DND-41 (cell line): Measurements from ENCODE around the gene CTBP2.

Experiments used
- ATAC-seq: fragments of 200-7000 bp; cut with Tn5 transposase; 3 replicates; pipeline ENCODE4 v1.9.1; 2021; ENCODE audit warnings: low read depth; ENCODE audit not compliant: insufficient read depth
- DNase-seq: peaks from one replicate; pipeline ENCODE4 v3.0.0-alpha.2; 2020
- H2AFZ ChIP-seq: 2 replicates; pipeline ENCODE4 v1.6.0; 2012; ENCODE audit warnings: low read depth, low read length
- H3K27ac ChIP-seq: 2 replicates; pipeline ENCODE4 v1.5.1; 2012; ENCODE audit warnings: low read length, inconsistent platforms
- H3K27me3 ChIP-seq: fragments of 200-600 bp; sonication (generic); 2 replicates; pipeline ENCODE4 v1.6.0; 2012; ENCODE audit warnings: low read length, mild to moderate bottlenecking, inconsistent platforms; ENCODE audit not compliant: insufficient read depth, poor library complexity
- H3K36me3 ChIP-seq: 2 replicates; pipeline ENCODE4 v1.5.1; 2012; ENCODE audit warnings: low read length, inconsistent platforms; ENCODE audit not compliant: insufficient read depth
- H3K4me1 ChIP-seq: 2 replicates; pipeline ENCODE4 v1.5.1; 2012; ENCODE audit warnings: mild to moderate bottlenecking, low read length; ENCODE audit not compliant: insufficient read depth
- H3K4me2 ChIP-seq: 2 replicates; pipeline ENCODE4 v1.6.0; 2012; ENCODE audit warnings: mild to moderate bottlenecking, moderate library complexity, low read length, inconsistent platforms; ENCODE audit not compliant: insufficient read depth
- H3K4me3 ChIP-seq, 2 experiments: fragments of 200-600 bp in 1 of 2; shearing (Covaris generic) in 1 of 2; 2 replicates each; pipeline ENCODE4 v1.5.1; 2012 to 2016; ENCODE audit warnings: inconsistent platforms in 2 of 2, low read length in 2 of 2, mild to moderate bottlenecking in 2 of 2, low read depth in 1 of 2, moderate library complexity in 1 of 2
- H3K79me2 ChIP-seq: 2 replicates; pipeline ENCODE4 v1.6.0; 2012; ENCODE audit warnings: low read length, inconsistent platforms; ENCODE audit not compliant: insufficient read depth
- H3K9ac ChIP-seq: 2 replicates; pipeline ENCODE4 v1.6.0; 2012; ENCODE audit warnings: low read depth, mild to moderate bottlenecking, inconsistent platforms, low read length, moderate library complexity
- H3K9me3 ChIP-seq: 2 replicates; pipeline ENCODE4 v1.5.1; 2012; ENCODE audit warnings: low read length, moderate library complexity, mild to moderate bottlenecking, inconsistent platforms; ENCODE audit not compliant: insufficient read depth, severe bottlenecking
- H4K20me1 ChIP-seq: 2 replicates; pipeline ENCODE4 v1.6.0; 2012; ENCODE audit warnings: low read length; ENCODE audit not compliant: insufficient read depth
- EZH2 ChIP-seq: IDR thresholded peaks from 3 replicates; pipeline ENCODE4 v1.6.1; 2012; ENCODE audit warnings: borderline replicate concordance, low read depth, mild to moderate bottlenecking, moderate library complexity, low read length, inconsistent platforms; ENCODE audit not compliant: severe bottlenecking
- TF ChIP-seq, protein P1 (sequence below): IDR thresholded peaks from 2 replicates; pipeline ENCODE4 v1.5.1; 2012; ENCODE audit warnings: borderline replicate concordance, low read length, moderate library complexity, mild to moderate bottlenecking; ENCODE audit not compliant: poor library complexity, severe bottlenecking; ENCODE audit errors: extremely low read depth

CTBP2 gene

DNA sequence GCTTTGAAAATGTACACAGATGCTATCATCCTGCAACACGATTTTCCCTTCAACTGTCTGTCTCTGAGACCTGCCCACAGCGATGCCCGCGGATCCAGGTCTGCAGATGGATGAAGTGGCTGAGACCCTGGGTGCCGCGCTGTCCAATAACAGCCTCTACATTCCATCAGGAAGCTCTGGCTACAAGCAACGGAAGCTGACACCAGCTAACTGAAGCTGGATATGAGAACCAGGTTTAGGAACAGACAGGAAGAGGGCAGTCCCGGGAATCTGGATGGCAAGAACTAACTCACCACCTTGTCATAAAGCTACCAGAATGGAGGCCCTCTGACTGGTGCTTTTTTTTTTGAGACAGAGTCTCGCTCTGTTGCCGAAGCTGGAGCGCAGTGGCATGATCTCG lies 32.3 kb upstream of the CTBP2 start:
- Histone ChIP-seq H3K27ac (no peak overlapping the region), H4K20me1 (no peaks in the 10 kb centered on the region), H3K79me2 (no peaks in the 10 kb centered on the region), H3K4me1 (no peaks in the 10 kb centered on the region), H2AFZ (no peak overlapping the region), H3K36me3 (no peaks in the 10 kb centered on the region), H3K27me3 (no peaks in the 10 kb centered on the region), H3K9ac (no peak overlapping the region), H3K9me3 (no peaks in the 10 kb centered on the region), H3K4me2 (no peak overlapping the region), H3K4me3 (no peak overlapping the region)
- DNase-seq (no peak), ATAC-seq (no peak)
- TF ChIP-seq, protein P1, sequence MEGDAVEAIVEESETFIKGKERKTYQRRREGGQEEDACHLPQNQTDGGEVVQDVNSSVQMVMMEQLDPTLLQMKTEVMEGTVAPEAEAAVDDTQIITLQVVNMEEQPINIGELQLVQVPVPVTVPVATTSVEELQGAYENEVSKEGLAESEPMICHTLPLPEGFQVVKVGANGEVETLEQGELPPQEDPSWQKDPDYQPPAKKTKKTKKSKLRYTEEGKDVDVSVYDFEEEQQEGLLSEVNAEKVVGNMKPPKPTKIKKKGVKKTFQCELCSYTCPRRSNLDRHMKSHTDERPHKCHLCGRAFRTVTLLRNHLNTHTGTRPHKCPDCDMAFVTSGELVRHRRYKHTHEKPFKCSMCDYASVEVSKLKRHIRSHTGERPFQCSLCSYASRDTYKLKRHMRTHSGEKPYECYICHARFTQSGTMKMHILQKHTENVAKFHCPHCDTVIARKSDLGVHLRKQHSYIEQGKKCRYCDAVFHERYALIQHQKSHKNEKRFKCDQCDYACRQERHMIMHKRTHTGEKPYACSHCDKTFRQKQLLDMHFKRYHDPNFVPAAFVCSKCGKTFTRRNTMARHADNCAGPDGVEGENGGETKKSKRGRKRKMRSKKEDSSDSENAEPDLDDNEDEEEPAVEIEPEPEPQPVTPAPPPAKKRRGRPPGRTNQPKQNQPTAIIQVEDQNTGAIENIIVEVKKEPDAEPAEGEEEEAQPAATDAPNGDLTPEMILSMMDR: no peak
- TF ChIP-seq EZH2: no peak

GRCh38 chr10:125192005-125192404 lies 31.6 kb upstream of the CTBP2 start:
- DNase-seq (no peak), ATAC-seq (no peak)
- Histone ChIP-seq H3K4me3 (no peak overlapping the region), H3K9me3 (no peaks in the 10 kb centered on the region), H3K79me2 (no peaks in the 10 kb centered on the region), H3K4me2 (no peak overlapping the region), H3K4me1 (no peaks in the 10 kb centered on the region), H3K36me3 (no peaks in the 10 kb centered on the region), H2AFZ (no peak overlapping the region), H3K9ac (no peak overlapping the region), H4K20me1 (no peaks in the 10 kb centered on the region), H3K27me3 (peaks cover 4% of the 10 kb centered on the region), H3K27ac (no peak overlapping the region)
- TF ChIP-seq EZH2: no peak
- TF ChIP-seq, protein P1: no peak

GRCh38 chr10:125190946-125191345 lies 30.6 kb upstream of the CTBP2 start:
- H3K79me2 ChIP-seq: no peaks in the 10 kb centered on the region
- no peak for TF ChIP-seq EZH2
- TF ChIP-seq, protein P1: no peak
- H4K20me1 ChIP-seq: no peaks in the 10 kb centered on the region
- H2AFZ ChIP-seq: no peak overlapping the region
- ATAC-seq: no peak
- H3K36me3 ChIP-seq: no peaks in the 10 kb centered on the region
- H3K9ac ChIP-seq: no peak overlapping the region
- H3K4me2 ChIP-seq: no peak overlapping the region
- DNase-seq: no peak
- no peak overlapping the region for H3K27ac ChIP-seq
- no peaks in the 10 kb centered on the region for H3K9me3 ChIP-seq
- H3K27me3 ChIP-seq: peaks cover 6% of the 10 kb centered on the region
- H3K4me1 ChIP-seq: no peaks in the 10 kb centered on the region
- H3K4me3 ChIP-seq: no peak overlapping the region

DNA sequence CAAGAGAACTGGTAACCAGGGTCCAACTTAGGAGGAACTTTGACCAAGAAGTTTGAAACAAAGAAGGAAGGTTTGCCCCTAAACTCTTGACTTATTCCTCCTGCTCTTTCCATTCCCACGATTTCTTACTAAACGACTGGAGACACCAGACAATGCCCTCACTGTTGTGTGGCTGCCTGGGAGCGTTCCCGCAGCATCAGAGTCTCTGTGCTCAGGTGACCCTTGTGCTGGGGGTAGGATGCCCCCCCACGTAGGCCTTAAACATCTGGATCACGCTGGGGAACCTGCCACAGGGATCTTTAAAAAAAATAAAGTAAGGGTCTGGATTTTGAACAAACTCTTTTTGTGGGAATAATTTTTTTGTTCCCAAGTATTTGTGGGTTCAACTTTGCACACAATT lies 30.1 kb upstream of the CTBP2 start:
- Histone ChIP-seq H3K4me1 (no peaks in the 10 kb centered on the region), H3K4me2 (no peak overlapping the region), H4K20me1 (no peaks in the 10 kb centered on the region), H2AFZ (no peak overlapping the region), H3K36me3 (no peaks in the 10 kb centered on the region), H3K27ac (no peak overlapping the region), H3K9ac (no peak overlapping the region), H3K27me3 (peaks cover 6% of the 10 kb centered on the region), H3K4me3 (no peak overlapping the region), H3K79me2 (no peaks in the 10 kb centered on the region), H3K9me3 (no peaks in the 10 kb centered on the region)
- TF ChIP-seq, protein P1: no peak
- TF ChIP-seq EZH2: no peak
- DNase-seq: no peak
- no peak for ATAC-seq
